Stimulated activated CD4-positive, alpha-beta T cell treated with anti-CD3 and anti-CD28 coated beads, Interleukin-15, amount 100 ng/mL, for 1 hour (primary cell): ENCODE results near the gene ARHGAP36.

Source experiments
- DNase-seq, 2 donors: peaks; one replicate each; pipeline ENCODE4 v3.0.0-alpha.2; 2020; ENCODE audit warnings: low read depth in 1 of 2, low spot score in 1 of 2

Gene ARHGAP36

DNA sequence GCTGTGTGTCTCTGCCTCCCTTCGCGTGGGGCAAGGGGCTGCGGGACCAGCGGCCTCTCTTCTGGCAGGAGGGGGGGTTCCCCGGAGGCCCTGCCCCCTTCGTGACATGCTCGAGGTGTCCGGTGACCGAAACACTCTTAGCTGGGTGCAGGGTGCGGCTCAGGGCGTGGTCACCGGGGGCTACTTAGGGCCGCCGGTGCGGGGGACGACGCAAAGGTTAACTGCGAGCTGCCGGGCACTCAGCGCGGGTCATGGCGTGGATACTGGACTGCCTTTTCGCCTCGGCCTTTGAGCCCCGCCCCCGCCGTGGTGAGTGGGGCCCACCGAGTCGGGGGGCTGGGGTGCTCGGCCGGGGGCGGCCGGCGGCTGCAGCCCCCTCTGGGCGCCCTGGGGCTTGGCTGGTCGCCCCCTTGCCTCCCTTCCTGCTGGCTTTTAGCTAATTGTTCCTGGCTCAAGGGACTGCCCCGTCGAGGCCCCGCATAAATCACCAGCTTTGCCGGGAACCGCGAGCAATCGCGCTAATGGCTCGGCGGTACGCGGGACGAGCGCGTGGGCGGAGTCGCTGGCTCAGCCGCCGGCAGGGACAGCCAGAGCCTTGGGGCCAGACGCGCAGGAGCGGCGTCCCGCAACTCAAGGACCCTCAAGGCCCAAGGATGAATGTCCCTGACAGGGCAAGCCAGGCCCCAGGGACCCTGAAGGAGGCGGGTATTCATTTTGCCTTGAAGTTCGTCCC is at the start of gene ARHGAP36:
TSS of gene ARHGAP36 (plus strand) at position 211 of the 733 bp plus-strand sequence. CDS start 23,320 bp downstream, outside the sequence.
- DNase-seq = no peak

GRCh38 chrX:131010186-131010585 is 48.0 kb upstream of the ARHGAP36 start:
- no peak for DNase-seq

DNA sequence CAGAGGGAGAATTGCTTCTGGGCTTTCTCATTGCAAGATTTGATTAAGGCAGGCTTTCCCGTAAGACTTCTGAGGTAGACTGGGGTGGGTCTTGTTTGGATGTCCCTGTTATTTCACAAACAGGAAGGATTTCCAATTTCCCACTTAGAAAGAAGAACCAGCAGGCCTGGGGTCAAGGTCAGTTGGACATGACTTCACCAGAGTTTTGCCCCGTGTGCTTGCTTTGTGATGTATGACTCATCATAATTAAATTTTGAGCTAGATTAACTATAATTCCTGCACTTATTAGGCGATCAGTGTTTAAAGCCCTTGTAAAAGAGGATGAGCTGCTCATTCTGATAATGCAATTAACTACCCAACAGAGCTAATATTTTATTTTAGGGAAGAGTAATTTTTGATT is 32.8 kb upstream of the ARHGAP36 start:
- DNase-seq = no peak

GRCh38 chrX:131032354-131033230 is 25.6 kb upstream of the ARHGAP36 start:
- DNase-seq = no peak

GRCh38 chrX:131034063-131034462 is 24.1 kb upstream of the ARHGAP36 start:
- DNase-seq = no peak

GRCh38 chrX:131040781-131041180 is 17.4 kb upstream of the ARHGAP36 start:
- DNase-seq = no peak

- no peak for DNase-seq
Observed at GRCh38 chrX:131041667-131042066, 16.5 kb upstream of the ARHGAP36 start.

GRCh38 chrX:131045726-131046125 is 12.4 kb upstream of the ARHGAP36 start:
- no peak for DNase-seq

DNA sequence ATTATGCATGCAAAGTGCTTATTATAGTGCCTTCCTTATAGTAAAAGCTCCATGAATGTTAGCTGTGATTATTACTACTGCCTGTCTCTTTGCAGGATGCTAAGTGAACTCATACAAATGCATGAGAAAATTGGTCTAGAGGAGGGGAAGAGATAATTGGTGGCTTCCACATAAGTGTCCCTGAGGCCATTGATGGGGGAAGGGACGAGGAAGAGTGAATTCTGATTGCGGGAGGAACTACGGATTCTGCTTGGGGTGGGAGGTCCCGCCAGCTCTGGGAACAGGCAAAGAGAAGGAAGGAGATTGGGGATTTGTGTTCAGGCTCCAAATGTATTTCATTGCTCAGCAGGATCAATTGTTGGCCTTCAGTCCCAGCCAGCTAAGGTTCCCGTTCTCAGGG is 11.6 kb upstream of the ARHGAP36 start:
- DNase-seq = no peak

DNA sequence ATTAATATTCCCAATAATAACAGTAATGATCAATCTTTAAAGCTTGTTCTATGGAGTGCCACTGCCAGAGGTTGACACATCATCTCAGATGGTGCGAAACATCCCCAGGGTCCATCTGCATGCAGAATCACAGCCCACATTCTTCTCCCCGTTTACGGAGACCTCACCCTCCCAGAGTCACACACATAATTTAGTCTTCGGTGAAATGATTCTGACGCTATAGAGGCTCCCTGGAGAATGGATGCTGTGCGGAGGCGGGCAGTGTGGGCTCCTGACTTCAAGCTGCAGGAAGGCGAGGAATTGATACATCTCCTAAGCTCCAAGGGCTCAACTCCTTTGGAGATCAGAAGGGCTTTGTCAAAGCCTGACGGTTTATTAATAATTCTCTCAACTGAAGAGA is 11.0 kb upstream of the ARHGAP36 start:
- DNase-seq = no peak

DNA sequence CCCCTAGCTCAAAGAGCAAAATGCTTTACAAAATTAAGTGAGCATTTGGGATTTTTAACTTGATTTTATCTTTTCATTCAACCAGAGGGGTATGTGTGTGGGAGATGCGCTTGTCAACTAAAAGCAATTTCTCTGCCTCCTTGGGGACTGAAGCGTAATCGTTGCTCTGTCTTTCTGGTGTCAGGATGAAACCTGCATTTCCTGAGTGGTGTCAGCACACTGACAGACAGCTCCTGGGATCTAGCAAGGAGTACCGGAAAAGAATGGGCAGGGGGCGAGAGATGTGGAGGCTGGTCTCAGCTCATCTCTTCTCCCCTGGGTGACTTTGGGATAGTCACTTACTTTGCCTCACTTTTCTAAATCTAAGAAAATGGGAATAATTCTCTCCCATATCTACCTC is 5.1 kb upstream of the ARHGAP36 start:
- DNase-seq = no peak

DNA sequence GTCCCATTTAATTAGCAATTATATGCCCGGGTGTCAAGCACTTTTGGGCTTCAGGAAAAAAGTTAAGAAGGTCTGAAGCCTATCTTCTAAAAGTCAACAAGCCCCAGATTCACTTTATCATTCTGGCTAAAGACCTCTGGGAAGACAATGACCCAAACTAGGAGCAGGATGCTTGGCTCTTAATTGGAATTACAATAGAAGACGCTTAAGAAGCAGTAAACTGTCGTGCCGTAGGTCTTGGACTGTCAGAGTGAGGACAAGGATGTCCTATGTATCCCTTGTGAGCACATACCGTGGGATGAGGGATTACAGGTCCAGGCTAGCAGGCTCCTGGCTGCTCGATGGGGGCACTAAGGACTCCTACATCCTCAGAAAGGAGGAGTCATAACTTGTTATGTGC is 3.2 kb upstream of the ARHGAP36 start:
- no peak for DNase-seq

DNA sequence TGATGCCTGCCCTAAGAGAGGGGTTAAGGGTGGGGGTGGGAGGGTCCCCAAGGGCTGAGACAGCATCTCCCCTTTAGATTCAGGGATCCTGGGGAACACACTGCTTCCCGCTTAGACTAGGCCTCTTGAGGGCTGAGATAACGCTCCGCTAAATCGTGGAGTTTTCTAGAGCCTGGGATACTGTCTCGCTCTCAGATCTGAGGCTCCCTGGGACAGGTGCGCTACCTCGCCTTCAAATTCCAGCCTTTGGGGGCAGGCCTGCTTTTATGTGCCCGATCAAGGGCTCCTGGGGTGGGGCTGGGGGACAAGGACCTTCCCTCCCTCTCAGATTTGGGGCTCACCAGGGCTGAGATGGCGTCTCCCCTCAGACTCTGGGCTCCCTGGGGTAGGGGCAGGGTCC is 440 bp upstream of the ARHGAP36 start:
- no peak for DNase-seq

GRCh38 chrX:131059246-131059645 is 1.1 kb downstream of the ARHGAP36 start:
- DNase-seq = no peak

DNA sequence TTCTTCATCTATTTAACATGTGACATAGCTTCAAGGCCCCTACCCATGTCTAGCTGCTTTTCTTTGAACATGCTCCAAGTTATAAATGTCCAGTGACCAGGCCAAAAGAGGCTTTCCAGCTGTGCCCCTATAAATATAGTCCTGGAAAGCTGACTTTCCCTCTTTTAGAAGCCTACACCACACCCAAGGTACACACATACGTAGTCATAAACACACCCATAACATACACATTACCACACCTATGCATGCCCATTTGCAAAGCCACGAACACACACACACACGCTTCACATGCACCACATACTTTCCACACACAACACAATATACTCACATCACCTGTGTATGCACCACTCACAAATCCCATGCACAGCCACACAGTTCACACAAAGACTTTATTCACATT is 2.0 kb downstream of the ARHGAP36 start:
- DNase-seq = no peak

GRCh38 chrX:131061306-131061705 is 3.2 kb downstream of the ARHGAP36 start:
- no peak for DNase-seq

GRCh38 chrX:131063613-131064012 is 5.5 kb downstream of the ARHGAP36 start:
- no peak for DNase-seq

DNA sequence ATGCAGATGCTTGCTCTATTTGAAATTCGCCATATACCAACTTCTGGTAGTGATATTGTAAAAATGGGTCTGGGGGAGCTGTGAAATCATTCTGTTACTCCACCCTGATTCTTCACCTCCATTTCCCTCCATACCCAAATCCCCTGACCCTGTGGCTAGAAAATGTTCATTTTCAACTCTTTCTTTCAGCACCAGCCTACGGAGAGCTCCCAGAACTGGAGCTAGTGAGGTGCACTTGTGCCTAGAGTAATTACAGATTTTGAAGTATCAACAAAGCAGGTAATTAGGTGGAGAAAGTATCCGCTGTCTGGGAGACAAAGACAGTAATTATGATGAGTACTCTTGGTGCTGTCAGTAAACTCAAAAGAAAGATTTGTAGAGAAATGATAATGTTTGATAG is 8.1 kb downstream of the ARHGAP36 start:
- DNase-seq = no peak

- no peak for DNase-seq
Observed at GRCh38 chrX:131067216-131067615, 9.1 kb downstream of the ARHGAP36 start.

- DNase-seq = no peak
Observed at GRCh38 chrX:131067846-131068745, 9.9 kb downstream of the ARHGAP36 start.

DNA sequence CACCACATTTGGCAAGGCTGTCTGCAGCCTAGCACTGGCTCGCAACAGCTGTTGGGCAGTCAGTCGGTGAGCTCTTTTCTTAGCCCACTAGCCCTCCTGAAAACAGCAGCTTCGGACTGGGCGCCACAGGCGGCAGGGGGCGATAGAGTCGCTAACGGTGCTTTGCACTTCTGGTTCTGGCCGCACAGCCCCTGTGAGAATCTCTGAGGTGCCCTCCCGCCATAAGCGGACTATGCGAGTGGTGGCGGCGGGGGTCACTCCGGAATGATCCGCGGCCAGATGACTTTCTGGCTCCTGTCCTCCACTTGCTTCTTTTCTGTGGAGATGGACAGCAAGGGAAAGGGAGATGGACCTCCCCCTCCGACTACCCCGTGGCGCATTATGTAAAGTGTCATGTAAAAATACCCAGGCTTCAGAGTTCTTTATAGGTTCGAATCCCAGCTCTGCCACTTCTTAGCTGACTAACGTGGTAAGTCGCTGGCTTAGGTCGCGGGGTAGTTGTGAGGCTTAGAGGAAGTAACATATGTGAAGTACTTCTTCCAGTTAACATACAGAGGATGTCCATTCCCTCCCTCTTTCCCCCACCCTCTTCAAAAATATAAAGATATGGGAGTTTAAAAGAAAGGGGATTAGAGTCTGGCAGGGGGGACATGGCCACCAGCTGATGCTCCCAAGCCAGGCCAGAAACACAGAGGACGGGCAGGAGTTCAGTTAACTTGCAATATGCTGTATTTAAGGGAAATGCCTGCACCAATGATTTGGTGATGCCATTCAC is 11.0 kb downstream of the ARHGAP36 start:
- no peak for DNase-seq
